Nephron progenitor cell (in vitro differentiated cells): ENCODE measurements around the gene HOXB9.
A peak's percentile ranks its signal among the peaks of the same experiment; 100 is the strongest.

Experiments
- DNase-seq: peaks from one replicate; pipeline ENCODE4 v3.0.0; 2021
- H3K27ac Mint-ChIP-seq: 2 replicates; pipeline ENCODE4 v1.8.0; 2021; ENCODE audit warnings: mild to moderate bottlenecking, moderate library complexity, mixed read lengths
- H3K27me3 Mint-ChIP-seq: 2 replicates; pipeline ENCODE4 v1.8.0; 2021; ENCODE audit warnings: mild to moderate bottlenecking, low read depth, mixed read lengths; ENCODE audit not compliant: poor library complexity
- H3K36me3 Mint-ChIP-seq: 2 replicates; pipeline ENCODE4 v1.8.0; 2021; ENCODE audit warnings: low read depth, mixed read lengths
- H3K4me1 Mint-ChIP-seq: 2 replicates; pipeline ENCODE4 v1.8.0; 2021; ENCODE audit warnings: mixed read lengths
- H3K4me3 Mint-ChIP-seq: 2 replicates; pipeline ENCODE4 v1.8.0; 2021; ENCODE audit warnings: mild to moderate bottlenecking, moderate library complexity, mixed read lengths
- H3K9me3 Mint-ChIP-seq: 2 replicates; pipeline ENCODE4 v1.8.0; 2021; ENCODE audit warnings: mild to moderate bottlenecking, moderate library complexity, mixed read lengths
- CTCF ChIP-seq: fragments of 200-600 bp; sonication (generic); IDR thresholded peaks from 2 replicates; pipeline ENCODE4 v1.5.0; 2021; ENCODE audit warnings: antibody characterized with exemption

Gene HOXB9

DNA sequence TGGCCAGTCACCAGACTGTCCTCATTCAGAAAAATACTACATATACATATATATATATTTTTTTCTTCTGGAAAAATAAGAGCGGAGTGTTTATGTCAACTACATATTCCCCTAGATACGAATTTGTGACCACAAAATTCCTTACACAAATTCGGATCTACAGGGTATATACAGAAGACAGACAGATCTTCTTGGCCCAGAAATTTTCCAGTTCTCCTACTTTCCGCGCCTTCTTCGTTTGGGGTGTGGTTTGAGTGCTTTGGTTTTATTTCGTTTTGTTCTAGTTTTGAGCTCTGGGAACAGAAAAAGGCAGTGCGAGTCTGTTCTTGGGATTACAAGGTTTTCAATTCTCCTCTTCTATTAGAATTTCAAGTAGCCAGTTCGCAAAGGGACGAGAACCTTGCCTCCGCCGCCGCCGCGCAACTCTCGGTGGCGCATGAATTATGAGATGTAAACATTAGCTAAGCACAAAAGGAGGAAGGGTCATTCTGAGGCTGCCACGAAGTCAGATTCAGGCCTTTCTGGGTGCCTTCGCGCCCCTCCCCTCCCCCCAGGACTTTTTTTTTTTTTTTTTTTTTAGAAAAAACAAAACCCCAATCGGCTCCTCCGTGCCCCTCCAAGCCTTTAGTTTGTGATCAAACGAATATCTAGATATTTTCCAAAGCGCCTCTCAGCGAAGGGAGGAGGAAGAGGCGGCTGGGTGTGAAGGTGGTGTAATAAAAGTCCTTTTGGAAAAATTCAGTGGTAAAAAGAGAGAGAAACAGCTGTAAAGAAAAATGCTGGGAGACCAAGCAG lies 46.2 kb downstream of the HOXB9 start:
- H3K36me3 Mint-ChIP-seq: peaks cover 72% of the 10 kb centered on the region
- peaks cover 64% of the 10 kb centered on the region for H3K4me1 Mint-ChIP-seq
- no peak for TF ChIP-seq CTCF
- H3K27ac Mint-ChIP-seq: peak overlapping the region; percentile 100
- H3K27me3 Mint-ChIP-seq: peaks cover 3% of the 10 kb centered on the region
- H3K9me3 Mint-ChIP-seq: no peaks in the 10 kb centered on the region
- H3K4me3 Mint-ChIP-seq: peak overlapping the region; percentile 99
- peak; percentile 69 for DNase-seq

- Mint-ChIP-seq H3K36me3 (peaks cover 72% of the 10 kb centered on the region), H3K4me1 (peaks cover 59% of the 10 kb centered on the region), H3K27me3 (peaks cover 3% of the 10 kb centered on the region), H3K4me3 (peak overlapping the region; percentile 99), H3K27ac (peak overlapping the region; percentile 100), H3K9me3 (no peaks in the 10 kb centered on the region)
- TF ChIP-seq CTCF: no peak
- DNase-seq: no peak
Observed at GRCh38 chr17:48579471-48579759, 46.7 kb downstream of the HOXB9 start.

DNA sequence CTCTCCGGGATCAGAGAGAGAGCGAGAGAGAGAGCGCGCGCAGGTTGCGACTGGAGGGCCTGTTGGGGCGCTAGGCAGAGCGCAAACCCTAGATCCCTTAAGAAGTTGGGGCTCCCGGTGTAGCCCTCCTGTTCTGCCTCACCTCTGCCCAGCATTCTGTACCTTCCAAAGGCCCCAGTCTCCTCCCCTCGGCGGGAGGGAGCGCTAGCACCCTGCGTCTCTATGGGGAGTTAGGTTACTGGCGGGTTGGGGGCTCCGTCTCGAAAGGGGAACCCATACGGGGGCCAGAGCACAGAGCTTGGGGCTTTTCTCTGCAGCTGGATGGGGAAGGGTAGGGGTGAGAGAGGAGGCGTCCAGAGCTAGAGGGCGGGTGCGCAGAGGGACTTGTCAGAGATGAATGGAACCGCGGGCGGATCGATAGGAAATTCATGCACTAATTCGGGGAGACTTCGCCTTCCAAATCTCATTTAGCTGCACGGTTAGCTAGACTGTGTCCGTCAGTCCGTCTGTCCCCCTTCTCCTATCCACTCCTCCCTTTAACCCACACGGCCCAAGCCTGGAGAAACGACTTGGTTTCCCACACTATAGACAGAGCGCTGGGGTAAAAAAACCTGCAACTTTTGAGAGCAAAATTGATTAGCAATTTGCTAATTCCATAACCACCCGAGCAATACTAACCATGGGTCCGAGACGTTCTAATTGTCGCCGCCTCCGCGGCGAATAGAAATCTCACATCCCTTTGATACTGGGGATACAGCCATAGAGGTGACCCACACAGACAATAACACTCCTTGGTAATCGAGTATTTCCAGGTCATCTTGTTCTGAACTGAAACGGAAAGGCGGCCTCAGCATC lies 47.3 kb downstream of the HOXB9 start:
- Mint-ChIP-seq H3K4me3 (peak overlapping the region; percentile 99), H3K36me3 (peaks cover 72% of the 10 kb centered on the region), H3K27me3 (peaks cover 3% of the 10 kb centered on the region), H3K27ac (peak overlapping the region; percentile 100), H3K9me3 (no peaks in the 10 kb centered on the region), H3K4me1 (peaks cover 53% of the 10 kb centered on the region)
- peak; percentile 55 for DNase-seq
- TF ChIP-seq CTCF: no peak

GRCh38 chr17:48577946-48578615 lies 48.1 kb downstream of the HOXB9 start, which contains the start of gene HOXB4:
Gene HOXB4 (minus strand): TSS chr17:48578350. CDS start chr17:48578319, 31 bp downstream.
- Mint-ChIP-seq H3K27me3 (peaks cover 3% of the 10 kb centered on the region), H3K36me3 (peaks cover 72% of the 10 kb centered on the region), H3K4me3 (peak within 1 kb of the TSS; percentile 99), H3K27ac (peak within 1 kb of the TSS; percentile 100), H3K9me3 (no peaks in the 10 kb centered on the region), H3K4me1 (peaks cover 46% of the 10 kb centered on the region)
- TF ChIP-seq CTCF: no peak
- DNase-seq: peak; percentile 80

DNA sequence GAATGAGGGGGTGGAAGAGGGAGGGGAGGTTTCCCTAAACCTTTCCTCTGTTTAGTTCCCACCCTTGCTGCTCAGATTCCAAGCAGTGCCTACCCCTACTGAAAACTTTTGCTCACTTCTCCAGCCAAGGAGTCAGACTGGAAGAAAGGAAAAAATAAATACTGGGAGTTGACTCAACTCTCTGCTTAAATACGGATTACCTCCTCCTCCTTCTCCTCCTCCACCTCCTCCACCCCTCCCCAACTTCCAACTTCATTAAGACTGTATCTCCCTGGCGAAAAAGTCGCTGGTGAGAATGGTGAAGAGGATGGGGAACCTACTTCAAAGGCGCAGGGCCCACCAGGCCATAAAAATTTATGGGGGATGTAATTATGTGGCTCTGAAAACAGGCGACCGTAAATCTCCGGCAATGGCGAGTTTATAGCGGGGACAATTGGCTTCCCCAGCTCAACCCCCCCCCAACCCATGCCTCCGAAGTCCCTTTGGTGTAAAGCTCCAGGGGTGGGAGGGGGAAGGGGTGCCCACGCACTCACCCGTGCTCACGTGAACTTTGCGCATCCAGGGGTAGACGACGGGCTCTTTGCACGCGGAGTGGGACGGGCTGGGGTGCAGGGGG lies 48.7 kb downstream of the HOXB9 start:
- TF ChIP-seq CTCF: no peak
- H3K27me3 Mint-ChIP-seq: peaks cover 3% of the 10 kb centered on the region
- H3K36me3 Mint-ChIP-seq: peaks cover 69% of the 10 kb centered on the region
- H3K9me3 Mint-ChIP-seq: no peaks in the 10 kb centered on the region
- H3K4me3 Mint-ChIP-seq: peak overlapping the region; percentile 91
- H3K4me1 Mint-ChIP-seq: peaks cover 39% of the 10 kb centered on the region
- peak overlapping the region; percentile 100 for H3K27ac Mint-ChIP-seq
- peak; percentile 85 for DNase-seq
